T-helper 1 cell treated with Interleukin-12 subunit alpha and Interleukin-12 subunit beta and Interleukin-4 antibody, amounts not matched to agents 30 μg/mL and 1 μg/mL, for 36 hours (primary cell): ENCODE results near the gene UBE2J2.

Experiments
- H3K27ac Mint-ChIP-seq: one replicate; pipeline ENCODE4 v1.8.0; 2021; ENCODE audit warnings: mild to moderate bottlenecking, mixed read lengths
- H3K27me3 Mint-ChIP-seq: one replicate; pipeline ENCODE4 v1.8.0; 2021; ENCODE audit warnings: low read depth, mixed read lengths
- H3K36me3 Mint-ChIP-seq: one replicate; pipeline ENCODE4 v1.8.0; 2021; ENCODE audit warnings: low read depth, mixed read lengths
- H3K4me1 Mint-ChIP-seq: one replicate; pipeline ENCODE4 v1.8.0; 2021; ENCODE audit warnings: low read depth, mixed read lengths
- H3K4me3 Mint-ChIP-seq: one replicate; pipeline ENCODE4 v1.8.0; 2021; ENCODE audit warnings: mild to moderate bottlenecking, moderate library complexity, mixed read lengths
- H3K9me3 Mint-ChIP-seq: one replicate; pipeline ENCODE4 v1.8.0; 2021; ENCODE audit warnings: mixed read lengths

UBE2J2 gene

DNA sequence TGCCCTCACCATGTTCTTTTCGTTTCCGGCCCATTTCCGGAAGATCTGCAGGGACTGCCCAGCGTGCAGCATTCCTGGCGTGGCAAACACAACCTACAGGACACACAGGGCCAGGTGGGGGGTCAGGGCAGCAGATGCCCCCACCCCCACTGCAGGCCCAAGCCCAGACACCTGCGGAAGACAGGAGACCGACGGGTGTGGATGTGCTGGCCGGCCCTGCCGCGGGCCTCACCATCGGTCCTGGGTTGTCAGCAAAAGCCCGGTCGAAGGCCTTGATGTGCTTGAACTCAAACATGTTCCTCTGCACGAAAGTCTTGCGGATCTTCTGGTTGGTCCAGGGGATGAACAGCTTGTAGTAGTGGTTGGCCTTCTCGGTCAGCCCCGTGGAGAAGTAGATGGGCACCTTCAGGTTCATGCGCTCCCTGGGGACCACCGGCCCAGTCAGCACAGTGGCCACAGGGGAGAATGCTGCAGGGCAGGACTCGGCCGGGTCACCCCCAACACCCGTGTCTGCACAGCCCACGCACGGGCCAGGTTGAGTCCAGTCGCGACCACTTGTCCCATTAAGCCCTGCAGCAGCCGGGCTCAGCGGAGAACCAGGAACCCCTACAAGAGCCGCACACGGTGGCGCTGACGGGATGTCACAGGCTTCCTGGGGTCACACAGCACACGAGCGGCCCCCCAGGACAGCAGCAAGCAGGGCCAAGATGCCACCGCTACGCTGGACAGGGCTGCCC lies 40.0 kb upstream of the UBE2J2 start:
- Mint-ChIP-seq H3K27ac (no peak overlapping the region), H3K27me3 (no peaks in the 10 kb centered on the region), H3K36me3 (peaks cover 10% of the 10 kb centered on the region), H3K4me1 (no peaks in the 10 kb centered on the region), H3K9me3 (no peaks in the 10 kb centered on the region), H3K4me3 (no peak overlapping the region)

DNA sequence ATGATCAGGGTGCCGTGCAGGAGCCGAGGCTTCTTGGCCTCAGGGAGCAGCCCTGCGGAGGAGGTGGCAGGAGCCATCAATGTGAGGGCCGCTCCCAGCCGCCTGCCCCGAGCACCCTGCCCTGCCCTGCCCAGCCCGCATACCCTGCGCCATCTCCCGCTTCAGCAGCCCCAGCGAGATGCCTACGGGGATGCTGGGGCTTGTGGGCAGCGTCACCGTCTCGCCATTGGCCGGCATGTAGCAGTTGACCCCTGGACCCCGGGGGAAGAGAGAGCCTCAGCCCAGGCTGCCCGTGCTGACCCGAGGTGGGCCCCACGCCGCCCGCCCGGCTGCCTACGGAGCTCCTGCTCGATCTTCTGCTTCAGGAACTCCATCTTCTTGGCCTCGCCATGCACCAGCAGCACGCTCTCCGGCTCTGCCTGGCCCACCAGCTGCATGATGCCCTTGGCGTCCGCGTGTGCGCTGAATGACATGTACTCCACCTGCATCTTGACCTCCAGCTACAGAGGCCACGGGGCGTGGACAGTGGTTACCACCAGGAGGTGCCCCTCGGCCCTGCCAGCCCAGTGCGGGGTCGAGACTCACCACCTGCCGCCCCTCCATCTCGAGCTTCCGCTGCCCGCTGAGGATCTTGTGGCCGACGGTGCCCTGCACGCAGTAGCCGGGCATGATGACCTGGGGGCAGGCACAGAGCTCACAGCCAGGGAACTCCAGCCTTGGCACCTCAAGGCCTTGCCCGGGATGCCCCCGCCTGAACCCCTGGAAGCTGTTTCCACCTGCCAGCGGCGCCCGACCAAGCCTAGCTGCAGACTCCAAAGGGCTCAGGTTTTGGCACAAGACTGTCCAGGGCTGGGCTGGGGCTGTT lies 39.0 kb upstream of the UBE2J2 start:
- H3K4me3 Mint-ChIP-seq = no peak overlapping the region
- H3K9me3 Mint-ChIP-seq = no peaks in the 10 kb centered on the region
- no peaks in the 10 kb centered on the region for H3K27me3 Mint-ChIP-seq
- H3K4me1 Mint-ChIP-seq = no peaks in the 10 kb centered on the region
- no peak overlapping the region for H3K27ac Mint-ChIP-seq
- H3K36me3 Mint-ChIP-seq = peaks cover 10% of the 10 kb centered on the region

DNA sequence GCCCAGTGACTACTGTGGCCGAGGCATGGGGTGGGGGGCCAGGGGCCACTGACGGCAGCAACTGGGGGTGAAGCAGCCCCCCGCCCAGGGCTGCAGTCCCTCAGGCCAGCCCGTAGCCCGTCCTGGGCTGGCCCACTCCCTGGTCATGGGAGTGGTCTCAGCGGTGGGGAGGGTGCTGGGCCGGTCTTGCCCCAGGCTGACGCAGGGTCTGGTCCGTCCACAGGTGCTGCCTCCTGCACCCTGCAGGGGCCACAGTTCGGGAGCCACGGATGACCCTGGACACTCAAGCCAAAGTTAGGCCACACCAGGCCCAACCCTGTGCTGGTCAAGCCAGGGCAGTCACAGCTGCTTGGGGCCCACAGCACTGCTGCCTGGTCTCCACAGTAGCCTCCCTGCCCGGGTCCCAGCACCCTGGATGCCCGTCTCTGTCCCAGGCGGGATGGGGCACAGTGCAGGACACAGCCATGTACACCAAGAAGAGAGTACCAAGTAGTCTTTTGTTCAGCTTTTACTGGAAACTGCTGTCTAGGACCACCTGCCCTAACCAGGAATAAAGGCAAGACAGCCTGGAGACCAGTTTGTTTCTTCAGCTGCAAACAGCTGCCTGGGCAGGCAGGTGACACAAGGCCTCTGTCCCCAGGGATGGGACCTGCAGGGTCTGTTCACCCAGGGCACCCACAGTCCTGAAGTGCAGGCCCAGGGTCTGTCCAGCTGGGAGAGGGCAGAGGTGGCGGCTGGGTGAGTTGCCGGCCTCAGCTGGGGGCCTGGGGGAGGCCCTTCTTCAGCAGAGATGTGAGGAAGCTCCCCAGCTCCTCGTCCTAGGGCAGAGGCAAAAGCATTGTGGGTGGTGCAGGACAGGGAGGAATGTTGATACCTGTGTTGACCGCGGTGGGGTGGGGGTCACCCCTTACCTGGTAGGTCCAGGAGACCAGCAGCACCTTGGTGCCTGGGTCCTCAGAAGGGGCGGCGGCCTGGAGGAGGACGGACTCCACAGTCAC lies 37.8 kb upstream of the UBE2J2 start:
- H3K36me3 Mint-ChIP-seq = peaks cover 5% of the 10 kb centered on the region
- H3K27ac Mint-ChIP-seq = no peak overlapping the region
- peaks cover 8% of the 10 kb centered on the region for H3K4me1 Mint-ChIP-seq
- no peaks in the 10 kb centered on the region for H3K27me3 Mint-ChIP-seq
- no peaks in the 10 kb centered on the region for H3K9me3 Mint-ChIP-seq
- H3K4me3 Mint-ChIP-seq = no peak overlapping the region

DNA sequence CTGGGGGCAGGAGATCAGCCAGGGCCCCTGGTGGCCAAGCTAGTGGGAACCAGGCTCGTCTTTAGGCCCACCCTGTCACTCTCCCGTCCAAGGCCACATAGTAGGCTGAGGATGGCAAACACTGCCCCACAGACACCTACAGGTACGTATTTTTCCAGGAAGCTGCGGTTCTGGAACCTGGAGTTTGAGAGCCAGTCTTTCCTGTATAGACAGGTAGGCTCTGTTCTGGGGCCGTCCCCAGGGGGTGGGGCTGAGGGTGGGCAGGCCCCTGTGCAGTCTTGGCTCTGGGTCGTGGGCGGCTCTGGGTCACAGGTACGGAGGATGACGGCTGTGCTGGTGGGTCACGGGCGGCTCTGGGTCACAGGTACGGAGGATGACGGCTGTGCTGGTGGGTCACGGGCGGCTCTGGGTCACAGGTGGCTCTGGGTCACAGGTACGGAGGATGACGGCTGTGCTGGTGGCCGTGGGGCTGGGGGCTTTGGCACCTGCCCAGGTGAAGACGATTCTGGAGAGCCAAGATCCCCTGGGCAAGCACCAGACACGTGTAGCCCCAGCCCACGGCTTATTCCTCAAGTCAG lies 36.9 kb upstream of the UBE2J2 start:
- H3K4me1 Mint-ChIP-seq = peaks cover 14% of the 10 kb centered on the region
- H3K4me3 Mint-ChIP-seq = no peak overlapping the region
- H3K9me3 Mint-ChIP-seq = no peaks in the 10 kb centered on the region
- H3K27me3 Mint-ChIP-seq = no peaks in the 10 kb centered on the region
- H3K27ac Mint-ChIP-seq = no peak overlapping the region
- peaks cover 5% of the 10 kb centered on the region for H3K36me3 Mint-ChIP-seq

DNA sequence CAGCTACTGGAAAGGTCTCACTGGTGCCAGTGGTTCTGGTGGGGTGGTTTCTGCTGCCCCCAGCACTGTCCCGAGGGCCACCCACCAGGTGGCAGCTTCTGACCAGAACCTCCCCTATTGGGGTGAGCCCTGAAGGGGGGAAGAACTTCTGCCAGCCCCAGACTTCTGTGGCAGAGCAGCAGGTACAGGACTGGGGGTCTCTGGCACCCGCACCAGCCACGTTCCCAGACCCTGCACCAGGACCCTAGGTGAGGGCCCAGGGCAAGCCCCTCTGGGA lies 36.4 kb upstream of the UBE2J2 start:
- no peaks in the 10 kb centered on the region for H3K27me3 Mint-ChIP-seq
- peaks cover 5% of the 10 kb centered on the region for H3K36me3 Mint-ChIP-seq
- peaks cover 14% of the 10 kb centered on the region for H3K4me1 Mint-ChIP-seq
- H3K4me3 Mint-ChIP-seq = peak overlapping the region; percentile 68
- H3K9me3 Mint-ChIP-seq = no peaks in the 10 kb centered on the region
- H3K27ac Mint-ChIP-seq = no peak overlapping the region

DNA sequence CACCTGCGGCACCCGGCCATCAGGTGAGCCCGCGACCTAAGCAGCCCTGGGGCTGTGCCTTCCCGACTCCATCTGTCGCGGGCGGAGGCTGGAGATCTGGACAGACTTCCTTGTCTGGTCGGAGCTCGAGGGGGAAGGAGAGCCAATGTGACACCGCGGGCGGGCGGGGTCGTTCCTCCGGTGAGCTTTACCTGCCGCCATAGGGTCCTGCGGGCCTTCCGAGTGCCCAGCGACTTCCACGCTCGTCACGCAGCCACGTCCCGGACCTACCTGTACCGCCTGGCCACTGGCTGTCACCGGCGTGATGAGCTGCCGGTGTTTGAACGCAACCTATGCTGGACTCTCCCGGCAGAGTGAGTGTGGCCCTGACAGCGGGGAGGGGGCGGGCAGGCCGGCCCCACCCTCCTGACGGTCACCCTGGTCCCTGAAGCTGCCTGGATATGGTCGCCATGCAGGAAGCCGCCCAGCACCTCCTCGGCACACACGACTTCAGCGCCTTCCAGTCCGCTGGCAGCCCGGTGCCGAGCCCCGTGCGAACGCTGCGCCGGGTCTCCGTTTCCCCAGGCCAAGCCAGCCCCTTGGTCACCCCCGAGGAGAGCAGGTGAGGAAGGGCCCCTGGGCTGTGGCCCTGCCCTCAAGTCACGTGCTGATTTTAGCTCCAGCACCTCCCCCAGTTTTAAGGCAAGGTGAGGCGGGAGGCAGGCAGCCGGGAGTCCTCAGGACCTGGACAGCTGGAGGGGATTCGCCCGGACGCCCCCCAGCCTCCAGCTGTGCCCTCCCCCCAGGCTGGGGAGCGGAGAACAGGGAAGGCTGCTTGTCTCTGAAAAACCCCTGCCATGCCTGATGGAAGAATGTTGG lies 35.8 kb upstream of the UBE2J2 start:
- Mint-ChIP-seq H3K36me3 (peaks cover 5% of the 10 kb centered on the region), H3K27ac (peak overlapping the region; percentile 36), H3K9me3 (no peaks in the 10 kb centered on the region), H3K4me1 (peaks cover 14% of the 10 kb centered on the region), H3K27me3 (no peaks in the 10 kb centered on the region), H3K4me3 (peak overlapping the region; percentile 68)

DNA sequence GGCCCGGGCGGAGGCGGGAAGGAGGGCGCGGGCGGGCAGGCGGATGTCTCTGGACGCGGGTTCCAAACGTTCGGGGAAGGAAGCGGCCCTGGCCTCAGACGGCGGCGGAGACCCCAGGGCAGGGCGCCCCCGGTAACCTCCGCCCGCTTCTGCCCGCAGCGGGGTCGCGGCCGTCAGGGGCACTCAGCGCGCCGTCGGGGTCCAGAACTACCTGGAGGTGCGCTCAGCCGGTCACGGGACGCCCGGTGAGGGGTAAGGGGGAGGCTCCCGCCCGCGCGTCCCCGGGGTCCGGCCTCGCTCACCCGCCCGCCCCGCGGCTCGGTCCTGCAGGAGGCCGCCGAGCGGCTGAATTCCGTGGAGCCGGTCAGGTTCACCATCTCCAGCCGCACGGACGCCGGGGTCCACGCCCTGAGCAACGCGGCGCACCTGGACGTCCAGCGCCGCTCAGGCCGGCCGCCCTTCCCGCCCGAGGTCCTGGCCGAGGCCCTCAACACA lies 35.1 kb upstream of the UBE2J2 start:
- Mint-ChIP-seq H3K27me3 (no peaks in the 10 kb centered on the region), H3K27ac (peak overlapping the region; percentile 70), H3K36me3 (peaks cover 5% of the 10 kb centered on the region), H3K9me3 (no peaks in the 10 kb centered on the region), H3K4me1 (peaks cover 14% of the 10 kb centered on the region), H3K4me3 (peak overlapping the region; percentile 81)

GRCh38 chr1:1307923-1308755 lies 34.5 kb upstream of the UBE2J2 start, which contains the start of the genes ACAP3 and PUSL1:
Gene ACAP3, minus strand, starts transcription at chr1:1307930. Its CDS starts 115 bp downstream, at chr1:1307815.
Gene PUSL1, plus strand, starts transcription at chr1:1308597. Its CDS starts 47 bp downstream, at chr1:1308644.
- H3K4me3 Mint-ChIP-seq = peak within 1 kb of the TSS; percentile 81
- peaks cover 3% of the 10 kb centered on the region for H3K36me3 Mint-ChIP-seq
- H3K27ac Mint-ChIP-seq = peak within 1 kb of the TSS; percentile 80
- peaks cover 14% of the 10 kb centered on the region for H3K4me1 Mint-ChIP-seq
- H3K9me3 Mint-ChIP-seq = no peaks in the 10 kb centered on the region
- H3K27me3 Mint-ChIP-seq = no peaks in the 10 kb centered on the region

DNA sequence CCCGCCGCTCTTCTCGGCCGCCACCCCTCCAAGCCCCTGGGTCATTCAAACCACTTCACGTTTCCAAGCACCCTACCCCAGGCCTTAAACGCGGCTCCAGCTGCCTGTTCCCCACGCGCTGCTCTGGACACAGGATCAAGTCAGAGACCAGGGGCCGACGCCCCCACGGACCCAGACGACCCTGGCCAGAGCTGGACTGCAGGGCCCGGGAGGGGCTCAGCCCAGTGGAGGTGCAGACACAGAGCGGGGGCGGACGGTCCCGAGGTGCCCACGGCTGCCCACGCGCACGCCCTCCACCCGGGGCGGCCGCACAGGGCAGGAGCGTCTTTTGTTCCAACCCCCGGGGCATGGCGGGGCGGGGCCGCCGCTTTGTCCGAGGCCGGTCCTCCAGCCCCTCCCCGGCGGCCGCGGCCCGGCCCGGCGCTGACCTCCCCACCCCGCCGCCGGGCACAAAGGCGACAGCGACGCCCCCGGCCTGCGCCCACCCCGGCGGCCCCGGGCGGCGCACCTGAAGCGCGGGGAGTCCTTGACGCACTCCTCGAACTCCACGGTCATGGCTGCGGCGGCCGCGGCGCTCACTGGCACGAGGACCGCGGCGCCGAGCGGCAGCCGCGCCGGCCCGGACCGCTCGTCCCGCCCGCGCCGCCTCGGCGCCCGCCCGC lies 33.7 kb upstream of the UBE2J2 start:
- no peaks in the 10 kb centered on the region for H3K36me3 Mint-ChIP-seq
- peak overlapping the region; percentile 76 for H3K27ac Mint-ChIP-seq
- H3K9me3 Mint-ChIP-seq = no peaks in the 10 kb centered on the region
- no peaks in the 10 kb centered on the region for H3K27me3 Mint-ChIP-seq
- peaks cover 14% of the 10 kb centered on the region for H3K4me1 Mint-ChIP-seq
- H3K4me3 Mint-ChIP-seq = peak overlapping the region; percentile 81

DNA sequence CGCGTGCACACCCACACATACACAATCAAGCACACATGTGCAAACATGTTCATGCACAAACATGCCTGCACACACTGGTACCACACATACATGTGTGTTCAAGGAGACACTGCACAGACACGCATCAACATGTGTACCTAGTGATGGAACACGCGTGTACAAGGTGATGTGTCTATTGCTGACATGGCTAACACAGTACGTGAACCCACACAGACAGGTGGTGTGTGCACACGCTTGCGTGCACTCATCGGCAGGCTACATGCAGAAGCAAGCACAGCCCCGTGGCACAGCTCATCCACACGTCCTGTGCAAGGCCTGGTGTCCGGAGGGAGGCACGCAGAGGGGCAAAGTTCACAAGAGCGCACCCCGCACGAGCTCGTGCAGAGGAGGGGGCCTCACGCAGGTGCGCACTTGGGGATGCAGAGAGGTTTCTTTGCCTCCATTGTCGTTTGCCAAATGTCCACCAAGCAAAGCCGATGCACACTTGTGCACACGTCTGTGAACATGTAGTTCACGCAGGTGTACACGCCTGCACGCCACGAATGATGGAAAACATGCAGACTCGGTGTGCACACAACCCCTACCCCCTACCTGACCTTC lies 33.1 kb upstream of the UBE2J2 start:
- Mint-ChIP-seq H3K27me3 (no peaks in the 10 kb centered on the region), H3K36me3 (no peaks in the 10 kb centered on the region), H3K27ac (peak overlapping the region; percentile 76), H3K4me1 (peaks cover 14% of the 10 kb centered on the region), H3K4me3 (peak overlapping the region; percentile 81), H3K9me3 (no peaks in the 10 kb centered on the region)

DNA sequence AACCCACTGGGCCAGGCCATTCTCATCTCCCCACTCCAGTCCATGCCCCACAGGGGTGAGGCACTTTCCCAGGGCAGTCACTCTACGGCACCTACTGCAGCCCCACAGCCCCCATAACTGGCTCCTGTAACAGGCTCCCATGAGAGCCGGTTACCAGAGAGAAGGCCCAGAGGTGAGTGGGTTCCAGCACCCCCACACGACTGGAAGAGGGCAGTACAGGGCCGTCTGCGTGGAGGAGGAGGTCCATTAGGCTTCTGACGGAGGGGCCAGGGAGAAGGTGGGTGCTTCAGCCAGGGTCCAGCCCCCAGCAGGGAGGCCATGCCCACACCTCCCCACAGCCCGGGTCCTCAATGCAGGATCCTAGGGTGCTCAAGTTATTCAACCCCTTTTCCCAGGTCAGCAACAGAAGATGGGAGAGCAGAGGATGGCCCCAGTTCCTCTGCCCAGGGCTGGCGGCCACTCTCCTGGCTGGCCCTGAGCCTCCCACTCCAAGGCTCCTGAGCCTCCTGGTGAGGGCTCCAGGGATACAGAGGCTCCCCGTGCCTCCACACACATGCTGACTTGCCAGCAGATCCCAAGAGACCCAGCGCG lies 32.5 kb upstream of the UBE2J2 start:
- Mint-ChIP-seq H3K4me3 (peak overlapping the region; percentile 81), H3K27ac (peak overlapping the region; percentile 76), H3K36me3 (no peaks in the 10 kb centered on the region), H3K27me3 (no peaks in the 10 kb centered on the region), H3K4me1 (peaks cover 14% of the 10 kb centered on the region), H3K9me3 (no peaks in the 10 kb centered on the region)
